T-helper 9 cell (primary cell): ENCODE measurements around the gene SH3GL2.

ENCODE experiments used
- DNase-seq: peaks from one replicate; pipeline ENCODE4 v3.0.0-alpha.2; 2020

Gene SH3GL2

GRCh38 chr9:17824191-17824590 is 245.3 kb downstream of the SH3GL2 start:
- no peak for DNase-seq

GRCh38 chr9:17824616-17825264 is 245.9 kb downstream of the SH3GL2 start:
- no peak for DNase-seq

GRCh38 chr9:17825265-17825659 is 246.4 kb downstream of the SH3GL2 start:
- no peak for DNase-seq

- no peak for DNase-seq
Measured at GRCh38 chr9:17829064-17829463, 250.2 kb downstream of the SH3GL2 start.

- DNase-seq, result no peak
Measured at GRCh38 chr9:17829812-17830385, 251.0 kb downstream of the SH3GL2 start.

GRCh38 chr9:17832812-17833211 is 253.9 kb downstream of the SH3GL2 start:
- no peak for DNase-seq

- DNase-seq, result no peak
Measured at GRCh38 chr9:17833846-17834245, 255.0 kb downstream of the SH3GL2 start.

GRCh38 chr9:17837965-17838364 is 259.1 kb downstream of the SH3GL2 start:
- no peak for DNase-seq

- DNase-seq, result no peak
Measured at GRCh38 chr9:17839776-17840175, 260.9 kb downstream of the SH3GL2 start.

GRCh38 chr9:17843236-17843635 is 264.4 kb downstream of the SH3GL2 start:
- no peak for DNase-seq
